Measurements from ENCODE around the gene PMVK. TPM values are rescaled to one million over a fixed set of nuclear protein-coding genes. Genes with fewer than 3 reads are reported as not detected.

Gene PMVK
- total and polyA plus RNA-seq, 7 donors = 17.0 to 35.6 (median 24.1) TPM

DNA sequence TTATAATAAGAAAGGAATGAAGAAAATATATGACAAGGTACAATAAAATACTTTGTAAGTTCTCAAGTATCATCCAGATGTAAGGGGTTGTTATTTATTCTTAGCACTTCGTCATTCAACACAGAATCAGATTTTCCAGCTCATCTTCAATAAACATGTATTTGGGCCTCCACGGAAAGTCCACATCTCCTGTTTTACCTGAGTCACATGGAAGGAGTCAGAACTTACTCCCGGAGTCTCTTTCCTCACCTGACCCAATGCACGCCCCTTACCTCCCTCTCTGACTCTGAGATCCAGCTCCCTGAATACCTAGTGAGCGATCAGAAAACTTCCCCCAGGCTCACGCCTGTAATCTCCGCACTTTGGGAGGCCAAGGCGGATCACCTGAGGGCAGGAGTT, 1.5 kb upstream of the PMVK start:
- H3K4me3 ChIP-seq = peak overlapping the region; percentile 76
- ATAC-seq = no peak
- DNase-seq = no peak
- H3K4me1 ChIP-seq = peaks cover 4% of the 10 kb centered on the region
- TF ChIP-seq, protein P1, sequence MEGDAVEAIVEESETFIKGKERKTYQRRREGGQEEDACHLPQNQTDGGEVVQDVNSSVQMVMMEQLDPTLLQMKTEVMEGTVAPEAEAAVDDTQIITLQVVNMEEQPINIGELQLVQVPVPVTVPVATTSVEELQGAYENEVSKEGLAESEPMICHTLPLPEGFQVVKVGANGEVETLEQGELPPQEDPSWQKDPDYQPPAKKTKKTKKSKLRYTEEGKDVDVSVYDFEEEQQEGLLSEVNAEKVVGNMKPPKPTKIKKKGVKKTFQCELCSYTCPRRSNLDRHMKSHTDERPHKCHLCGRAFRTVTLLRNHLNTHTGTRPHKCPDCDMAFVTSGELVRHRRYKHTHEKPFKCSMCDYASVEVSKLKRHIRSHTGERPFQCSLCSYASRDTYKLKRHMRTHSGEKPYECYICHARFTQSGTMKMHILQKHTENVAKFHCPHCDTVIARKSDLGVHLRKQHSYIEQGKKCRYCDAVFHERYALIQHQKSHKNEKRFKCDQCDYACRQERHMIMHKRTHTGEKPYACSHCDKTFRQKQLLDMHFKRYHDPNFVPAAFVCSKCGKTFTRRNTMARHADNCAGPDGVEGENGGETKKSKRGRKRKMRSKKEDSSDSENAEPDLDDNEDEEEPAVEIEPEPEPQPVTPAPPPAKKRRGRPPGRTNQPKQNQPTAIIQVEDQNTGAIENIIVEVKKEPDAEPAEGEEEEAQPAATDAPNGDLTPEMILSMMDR (IDR thresholded peaks at IDR 0.05) = no peak
- WGBS, 3 donors = 85 to 94% (median 87%) methylated on average over 8 of the region's 8 CpGs
- no peaks in the 10 kb centered on the region for H3K9me3 ChIP-seq
- no peaks in the 10 kb centered on the region for H3K27me3 ChIP-seq (ENCODE audit: insufficient read depth in 3 of 3, low read length in 2 of 3)
- intact Hi-C loops (cut with DNase I) = loop anchor here in 1 of 2 donors (10.0 kb wide), 1 partner anchor 373 kb away; the partner anchor contains the start of gene CHRNB2
- H3K36me3 ChIP-seq (ENCODE audit: insufficient read depth in 1 of 2, low read depth in 1 of 2) = peaks cover 0 to 6% of the 10 kb centered on the region in 2 donors
- peak overlapping the region; percentile 95 for H3K27ac ChIP-seq

GRCh38 chr1:154937085-154937987, 817 bp upstream of the PMVK start:
- DNase-seq = peak; percentile 91 to 96
- Histone ChIP-seq H3K9me3 (no peaks in the 10 kb centered on the region), H3K4me1 (peaks cover 4% of the 10 kb centered on the region), H3K27me3 (ENCODE audit: insufficient read depth in 3 of 3, low read length in 2 of 3) (no peaks in the 10 kb centered on the region), H3K27ac (peak overlapping the region; percentile 95), H3K4me3 (peak overlapping the region; percentile 76), H3K36me3 (ENCODE audit: insufficient read depth in 1 of 2, low read depth in 1 of 2) (peaks cover 0 to 4% of the 10 kb centered on the region in 2 donors)
- 1% methylated on average over 36 of the region's 36 CpGs for WGBS, 3 donors
- ATAC-seq = peak; percentile 85 to 90 (median 86)
- intact Hi-C loops (cut with DNase I) = loop anchor here in 1 of 2 donors (10.0 kb wide), 1 partner anchor 373 kb away; the partner anchor contains the start of gene CHRNB2
- TF ChIP-seq, protein P1 (IDR thresholded peaks at IDR 0.05) = peak; percentile 20

DNA sequence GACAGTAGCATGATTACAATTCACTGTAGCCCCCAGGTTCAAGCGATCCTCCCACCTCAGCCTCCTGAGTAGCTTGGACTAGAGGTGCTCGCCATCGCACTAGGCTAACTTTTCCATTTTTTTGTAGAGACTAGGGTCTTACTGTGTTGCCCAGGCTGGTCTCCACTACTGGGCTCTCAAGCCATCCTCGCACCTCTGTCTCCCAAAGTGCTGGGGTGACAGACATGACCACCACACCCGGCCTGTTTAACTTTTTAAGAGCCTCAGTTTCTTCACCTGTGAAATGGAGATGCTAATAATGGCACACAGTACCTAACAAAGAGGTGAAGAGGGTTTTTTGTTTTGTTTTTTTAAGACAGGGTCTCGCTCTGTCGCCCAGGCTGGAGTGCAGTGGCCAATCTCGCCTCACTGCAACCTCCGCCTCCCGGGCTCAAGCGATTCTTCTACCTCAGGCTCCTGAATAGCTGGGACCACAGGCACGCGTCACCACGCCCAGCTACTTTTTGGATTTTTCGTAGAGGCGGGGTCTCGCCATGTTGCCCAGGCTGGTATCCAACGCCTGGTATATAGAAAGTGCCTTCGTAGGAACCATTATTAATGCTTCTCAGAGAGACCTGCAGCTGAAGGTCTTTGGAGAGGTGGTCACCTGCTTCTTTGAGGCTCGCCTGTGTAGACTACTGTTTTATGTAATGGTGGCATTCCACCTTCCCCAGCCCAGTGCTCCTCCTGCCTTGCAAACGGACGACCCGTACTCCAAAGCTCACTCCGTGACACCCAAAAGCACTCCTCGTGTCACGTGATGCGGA, 567 bp downstream of the PMVK start:
- H3K36me3 ChIP-seq (ENCODE audit: insufficient read depth in 1 of 2, low read depth in 1 of 2) = peaks cover 4 to 15% of the 10 kb centered on the region in 2 donors
- DNase-seq = no peak
- peak overlapping the region; percentile 76 for H3K4me3 ChIP-seq
- WGBS, 3 donors = 29 to 37% (median 33%) methylated on average over 27 of the region's 27 CpGs
- H3K27ac ChIP-seq = peak overlapping the region; percentile 95
- TF ChIP-seq, protein P1 (IDR thresholded peaks at IDR 0.05) = no peak
- intact Hi-C loops (cut with DNase I) = loop anchor here in 1 of 2 donors (10.0 kb wide), 1 partner anchor 371 kb away; the partner anchor contains the start of gene CHRNB2
- ATAC-seq = no peak
- H3K4me1 ChIP-seq = peaks cover 4% of the 10 kb centered on the region
- no peaks in the 10 kb centered on the region for H3K27me3 ChIP-seq (ENCODE audit: insufficient read depth in 3 of 3, low read length in 2 of 3)
- no peaks in the 10 kb centered on the region for H3K9me3 ChIP-seq

- H3K27ac ChIP-seq = no peak overlapping the region
- H3K9me3 ChIP-seq = no peaks in the 10 kb centered on the region
- intact Hi-C loops (cut with DNase I) = loop anchor here in 1 of 2 donors (10.0 kb wide), 1 partner anchor 370 kb away; the partner anchor contains the start of gene CHRNB2
- peaks cover 4 to 30% of the 10 kb centered on the region in 2 donors for H3K36me3 ChIP-seq (ENCODE audit: insufficient read depth in 1 of 2, low read depth in 1 of 2)
- no peak for ATAC-seq
- H3K27me3 ChIP-seq (ENCODE audit: insufficient read depth in 3 of 3, low read length in 2 of 3) = no peaks in the 10 kb centered on the region
- no peak for DNase-seq
- no peak overlapping the region for H3K4me3 ChIP-seq
- WGBS, 3 donors = 94 to 96% (median 95%) methylated on average over 5 of the region's 5 CpGs
- TF ChIP-seq, protein P1 (IDR thresholded peaks at IDR 0.05) = no peak
- peaks cover 4% of the 10 kb centered on the region for H3K4me1 ChIP-seq
These were observed 2.1 kb downstream of the PMVK start for GRCh38 chr1:154934358-154934948.

Data from psoas muscle (tissue), 8 donors.